Measurements from ENCODE around the gene TOX3.

The TOX3 gene

GRCh38 chr16:52540910-52541309 is 6.0 kb downstream of the TOX3 start:
- no peak for DNase-seq (ENCODE audit: low read depth in 2 of 2)
- H3K4me3 ChIP-seq (replicated peaks in 1 of 2; ENCODE audit: low read depth in 2 of 2, low read length in 2 of 2), result no peak overlapping the region
- no peak for TF ChIP-seq CTCF (IDR thresholded peaks at IDR 0.05; ENCODE audit: low read depth, low read length)

- TF ChIP-seq CTCF (IDR thresholded peaks at IDR 0.05; ENCODE audit: low read depth, low read length), result no peak
- DNase-seq (ENCODE audit: low read depth in 2 of 2), result no peak
- H3K4me3 ChIP-seq (replicated peaks in 1 of 2; ENCODE audit: low read depth in 2 of 2, low read length in 2 of 2), result no peak overlapping the region
Observed at GRCh38 chr16:52539191-52539590, 7.8 kb downstream of the TOX3 start.

- no peak for DNase-seq (ENCODE audit: low read depth in 2 of 2)
- no peak for TF ChIP-seq CTCF (IDR thresholded peaks at IDR 0.05; ENCODE audit: low read depth, low read length)
- H3K4me3 ChIP-seq (replicated peaks in 1 of 2; ENCODE audit: low read depth in 2 of 2, low read length in 2 of 2), result no peak overlapping the region
Observed at GRCh38 chr16:52538511-52538910, 8.4 kb downstream of the TOX3 start.

GRCh38 chr16:52537516-52537915 is 9.4 kb downstream of the TOX3 start:
- no peak for TF ChIP-seq CTCF (IDR thresholded peaks at IDR 0.05; ENCODE audit: low read depth, low read length)
- no peak for DNase-seq (ENCODE audit: low read depth in 2 of 2)
- H3K4me3 ChIP-seq (replicated peaks in 1 of 2; ENCODE audit: low read depth in 2 of 2, low read length in 2 of 2), result no peak overlapping the region

GRCh38 chr16:52535076-52535475 is 11.9 kb downstream of the TOX3 start:
- DNase-seq (ENCODE audit: low read depth in 2 of 2), result no peak
- no peak for TF ChIP-seq CTCF (IDR thresholded peaks at IDR 0.05; ENCODE audit: low read depth, low read length)
- H3K4me3 ChIP-seq (replicated peaks in 1 of 2; ENCODE audit: low read depth in 2 of 2, low read length in 2 of 2), result no peak overlapping the region

GRCh38 chr16:52533296-52533695 is 13.6 kb downstream of the TOX3 start:
- no peak for TF ChIP-seq CTCF (IDR thresholded peaks at IDR 0.05; ENCODE audit: low read depth, low read length)
- DNase-seq (ENCODE audit: low read depth in 2 of 2), result no peak
- H3K4me3 ChIP-seq (replicated peaks in 1 of 2; ENCODE audit: low read depth in 2 of 2, low read length in 2 of 2), result no peak overlapping the region

- TF ChIP-seq CTCF (IDR thresholded peaks at IDR 0.05; ENCODE audit: low read depth, low read length), result no peak
Observed at GRCh38 chr16:52532384-52532783, 14.6 kb downstream of the TOX3 start.

More at GRCh38 chr16:52532384-52532783, 14.6 kb downstream of the TOX3 start:
- DNase-seq (ENCODE audit: low read depth in 2 of 2), result no peak
- no peak overlapping the region for H3K4me3 ChIP-seq (replicated peaks in 1 of 2; ENCODE audit: low read depth in 2 of 2, low read length in 2 of 2)
